K562 (cell line): ENCODE measurements around the gene MYOZ2.

Source experiments
- BCL6 ChIP-seq: fragments of 250-450 bp; sonication (Bioruptor Pico); IDR thresholded peaks from 2 replicates; pipeline ENCODE4 v1.4.0; 2020
- CTCF ChIP-seq, 3 experiments: IDR thresholded peaks in 2 of 3; conservative IDR thresholded peaks in 1 of 3; 2 replicates each; pipeline ENCODE4 v1.5.1; 2011 to 2012; ENCODE audit warnings: low read length in 3 of 3, mild to moderate bottlenecking in 3 of 3, control low read depth in 2 of 3, improper control_type of control experiment in 1 of 3, inconsistent platforms in 1 of 3, low read depth in 1 of 3, mixed read lengths in 1 of 3, moderate library complexity in 1 of 3; ENCODE audit not compliant: insufficient read depth in 2 of 3
- E2F4 ChIP-seq: sonication (generic); formaldehyde crosslinking; IDR thresholded peaks from 2 replicates; pipeline ENCODE4 v1.8.0; 2022; ENCODE audit warnings: mild to moderate bottlenecking, low read depth, missing genetic modification reagents
- NUFIP1 ChIP-seq: fragments of 450-650 bp; IDR thresholded peaks from 2 replicates; pipeline ENCODE4 v1.6.1; 2018; ENCODE audit not compliant: partially characterized antibody
- ZFP36 ChIP-seq: fragments of 150-350 bp; IDR thresholded peaks from 2 replicates; pipeline ENCODE4 v1.6.1; 2018; ENCODE audit warnings: low read length, low read depth; ENCODE audit not compliant: partially characterized antibody

- TF ChIP-seq BCL6 (CRISPR knock-in tag) (no peak), NUFIP1 (no peak), E2F4 (CRISPR knock-in tag) (no peak), ZFP36 (no peak), CTCF (IDR thresholded peaks at IDR 0.05 in 2 of 3, conservative IDR thresholded peaks at IDR 0.05 in 1 of 3; ENCODE audit: insufficient read depth in 2 of 3, low read depth in 1 of 3, low read length in 3 of 3) (no peak)
Measured at GRCh38 chr4:119227690-119228089, 92.1 kb downstream of the MYOZ2 start.
